B cell (primary cell): ENCODE results near the gene ADAM11. TPM values are rescaled to one million over a fixed set of nuclear protein-coding genes. Genes with fewer than 3 reads are reported as not detected.

Source experiments
- ATAC-seq: fragments of 200-7000 bp; cut with Tn5 transposase; one replicate; pipeline ENCODE4 v1.10.0; 2021; ENCODE audit warnings: low read depth, mild to moderate bottlenecking, moderate number of reproducible peaks, moderate library complexity
- CTCF ChIA-PET: fragments of 350-600 bp; sonication (Branson Sonifier 250); formaldehyde crosslinking; loops from one replicate; lab custom pipeline; 2021; ENCODE audit warnings: antibody characterized with exemption, inconsistent platforms; lab: Charles Lee
- POLR2A ChIA-PET: fragments of 350-600 bp; sonication (Branson Sonifier 250); formaldehyde crosslinking; loops from one replicate; lab custom pipeline; 2021; ENCODE audit warnings: antibody characterized with exemption; lab: Charles Lee
- DNase-seq: peaks from one replicate; pipeline ENCODE4 v3.0.0; 2013
- H2AFZ ChIP-seq: 2 replicates; pipeline ENCODE4 v1.6.1; 2012; ENCODE audit warnings: mild to moderate bottlenecking, low read depth, low read length; ENCODE audit not compliant: insufficient read depth, poor library complexity, severe bottlenecking
- H3K27ac ChIP-seq, 2 donors: 1 replicate in 1 of 2; 2 replicates in 1 of 2; pipeline ENCODE4 v1.5.1; 2012 to 2013; ENCODE audit warnings: low read length in 2 of 2, mild to moderate bottlenecking in 2 of 2, moderate library complexity in 1 of 2
- H3K27me3 ChIP-seq, 4 experiments: fragments of 200-600 bp in 1 of 4; sonication (generic) in 1 of 4; replicated peaks in 1 of 4; 1 replicate in 2 of 4; 2 replicates in 2 of 4; pipeline versions ENCODE4 v1.6.1 to v1.7.0; 2013 to 2016; ENCODE audit warnings: low read length in 3 of 4, mild to moderate bottlenecking in 2 of 4, mixed read lengths in 1 of 4, moderate library complexity in 1 of 4; ENCODE audit not compliant: insufficient read depth in 4 of 4, control insufficient read depth in 3 of 4; ENCODE audit errors: control extremely low read depth in 1 of 4
- H3K36me3 ChIP-seq, 2 experiments: replicated peaks in 1 of 2; 1 replicate in 1 of 2; 2 replicates in 1 of 2; pipeline versions ENCODE4 v1.6.1 to v1.7.1; 2013; ENCODE audit warnings: low read length in 1 of 2; ENCODE audit not compliant: insufficient read depth in 2 of 2, control insufficient read depth in 1 of 2; ENCODE audit errors: control extremely low read depth in 1 of 2, extremely low read depth in 1 of 2
- H3K4me1 ChIP-seq, 2 donors: fragments of 200-600 bp in 1 of 2; sonication (generic) in 1 of 2; 1 replicate in 1 of 2; 2 replicates in 1 of 2; pipeline versions ENCODE4 v1.5.1 to v1.6.1; 2013 to 2017; ENCODE audit warnings: low read length in 2 of 2; ENCODE audit not compliant: control insufficient read depth in 2 of 2, insufficient read depth in 2 of 2
- H3K4me2 ChIP-seq: replicated peaks from 2 replicates; pipeline ENCODE3; 2012; ENCODE audit warnings: mild to moderate bottlenecking, low read depth, low read length; ENCODE audit not compliant: poor library complexity, severe bottlenecking
- H3K4me3 ChIP-seq, 5 experiments: fragments of 200-600 bp in 1 of 5; sonication (generic) in 1 of 5; 1 replicate in 3 of 5; 2 replicates in 2 of 5; pipeline versions ENCODE4 v1.5.1 to v1.7.0; 2011 to 2016; ENCODE audit warnings: low read length in 4 of 5, mild to moderate bottlenecking in 4 of 5, low read depth in 2 of 5, control low read depth in 1 of 5, moderate library complexity in 1 of 5; ENCODE audit not compliant: insufficient read depth in 1 of 5; ENCODE audit errors: control extremely low read depth in 1 of 5, extremely low read depth in 1 of 5
- H3K79me2 ChIP-seq: fragments of 200-600 bp; sonication (generic); one replicate; pipeline ENCODE4 v1.6.0; 2016; ENCODE audit warnings: low read length; ENCODE audit not compliant: control insufficient read depth, insufficient read depth
- H3K9ac ChIP-seq: fragments of 200-600 bp; sonication (generic); 2 replicates; pipeline ENCODE4 v1.6.1; 2017; ENCODE audit warnings: mild to moderate bottlenecking, low read length, moderate library complexity
- H3K9me3 ChIP-seq, 3 donors: one replicate each; pipeline versions ENCODE4 v1.6.1 to v1.7.1; 2013; ENCODE audit warnings: low read length in 2 of 3; ENCODE audit not compliant: control insufficient read depth in 2 of 3, insufficient read depth in 1 of 3; ENCODE audit errors: control extremely low read depth in 1 of 3
- H4K20me1 ChIP-seq: 2 replicates; pipeline ENCODE4 v1.6.0; 2012; ENCODE audit warnings: mild to moderate bottlenecking, low read length; ENCODE audit not compliant: insufficient read depth, control insufficient read depth, poor library complexity, severe bottlenecking
- H3K27ac Mint-ChIP-seq: one replicate; pipeline ENCODE4 v1.8.0; 2021; ENCODE audit warnings: mixed read lengths
- H3K27me3 Mint-ChIP-seq: one replicate; pipeline ENCODE4 v1.8.0; 2021; ENCODE audit warnings: mixed read lengths
- H3K4me1 Mint-ChIP-seq: one replicate; pipeline ENCODE4 v1.8.0; 2021; ENCODE audit warnings: mixed read lengths
- H3K4me3 Mint-ChIP-seq: one replicate; pipeline ENCODE4 v1.8.0; 2021; ENCODE audit warnings: mixed read lengths
- H3K9me3 Mint-ChIP-seq: one replicate; pipeline ENCODE4 v1.8.0; 2022; ENCODE audit warnings: mixed read lengths; ENCODE audit not compliant: insufficient read depth
- EZH2 ChIP-seq: IDR thresholded peaks from 2 replicates; pipeline ENCODE4 v1.6.1; 2012; ENCODE audit warnings: borderline replicate concordance, low read depth, mild to moderate bottlenecking, moderate library complexity, low read length; ENCODE audit not compliant: insufficient read depth, poor library complexity, severe bottlenecking
- WGBS: methylation state at CpG from one replicate; pipeline ENCODE4 v1.1.5; 2013; ENCODE audit warnings: missing lambda C conversion rate; ENCODE audit not compliant: insufficient coverage; 5-methylcytosine and 5-hydroxymethylcytosine counted together
- intact Hi-C: fragments of 100-400 bp; cut with micrococcal nuclease; formaldehyde crosslinking; loops from one replicate; pipeline ENCODE4 v1.10.0; 2022
- polyA plus RNA-seq: library from polyadenylated mRNA; depleted of rRNA; stranded (reverse); fragments of >200 nt; gene quantifications from 2 replicates; pipeline ENCODE4 v1.2.3, GENCODE V29; 2012
- total RNA-seq, 2 donors: library from RNA; stranded (reverse); fragments of 120-200 nt in 1 of 2; gene quantifications; 1 replicate in 1 of 2; 2 replicates in 1 of 2; pipeline versions ENCODE4 v1.2.3 to v1.2.4, GENCODE V29; 2013 to 2022
- TF ChIP-seq, protein P1 (sequence below): fragments of 200-600 bp; IDR thresholded peaks from one replicate; pipeline ENCODE4 v1.8.0; 2022; ENCODE audit warnings: antibody characterized with exemption, mild to moderate bottlenecking

ADAM11 gene
- total and polyA plus RNA-seq, 2 donors (not counting 1 experiment from before 2014, with no cell fraction given), result 0.39 to 1.00 TPM

DNA sequence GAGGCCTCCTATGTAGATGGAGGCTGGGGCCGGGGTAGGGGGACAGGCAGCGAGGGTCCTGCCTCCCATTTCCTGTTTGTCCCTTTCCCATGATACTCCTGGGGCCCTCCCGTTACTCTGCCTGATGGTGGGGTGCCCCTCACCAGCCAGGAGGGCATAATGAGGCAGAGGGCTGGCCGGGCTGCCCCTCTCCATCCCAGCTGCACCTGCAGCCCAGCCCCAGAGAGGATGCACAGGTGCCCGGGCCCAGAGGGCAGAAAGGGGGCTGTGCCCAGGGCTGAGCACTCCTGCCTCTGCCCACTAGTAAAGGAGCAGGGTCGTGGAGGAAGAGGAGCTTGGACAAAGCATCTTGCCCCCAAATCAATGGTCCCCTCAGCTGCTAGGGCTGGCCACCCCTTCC is 10.4 kb downstream of the ADAM11 start:
- H3K27ac Mint-ChIP-seq, result no peak overlapping the region
- H4K20me1 ChIP-seq, result no peaks in the 10 kb centered on the region
- no peaks in the 10 kb centered on the region for H3K36me3 ChIP-seq
- peaks cover 0 to 6% of the 10 kb centered on the region in 2 donors for H3K4me1 ChIP-seq
- no peak overlapping the region for H3K27ac ChIP-seq
- H3K27me3 Mint-ChIP-seq, result peaks cover 7% of the 10 kb centered on the region
- peaks cover 0 to 14% (median 0%) of the 10 kb centered on the region in 4 experiments for H3K27me3 ChIP-seq
- 77% methylated on average over 5 of the region's 6 CpGs for WGBS
- intact Hi-C loops, result no loop called here
- no peak for DNase-seq
- CTCF ChIA-PET, result interaction anchor here (11.1 kb wide), 1 partner anchor 97 kb away, joined by 208 read pairs; no protein-coding TSS in a partner anchor
- no peak overlapping the region for H3K9ac ChIP-seq
- no peaks in the 10 kb centered on the region for H3K9me3 Mint-ChIP-seq
- H3K9me3 ChIP-seq, result no peaks in the 10 kb centered on the region
- H3K4me1 Mint-ChIP-seq, result peaks cover 4% of the 10 kb centered on the region
- H2AFZ ChIP-seq, result no peak overlapping the region
- no peak overlapping the region for H3K4me3 ChIP-seq
- H3K4me2 ChIP-seq, result no peak overlapping the region
- no peak for TF ChIP-seq EZH2
- TF ChIP-seq, protein P1, sequence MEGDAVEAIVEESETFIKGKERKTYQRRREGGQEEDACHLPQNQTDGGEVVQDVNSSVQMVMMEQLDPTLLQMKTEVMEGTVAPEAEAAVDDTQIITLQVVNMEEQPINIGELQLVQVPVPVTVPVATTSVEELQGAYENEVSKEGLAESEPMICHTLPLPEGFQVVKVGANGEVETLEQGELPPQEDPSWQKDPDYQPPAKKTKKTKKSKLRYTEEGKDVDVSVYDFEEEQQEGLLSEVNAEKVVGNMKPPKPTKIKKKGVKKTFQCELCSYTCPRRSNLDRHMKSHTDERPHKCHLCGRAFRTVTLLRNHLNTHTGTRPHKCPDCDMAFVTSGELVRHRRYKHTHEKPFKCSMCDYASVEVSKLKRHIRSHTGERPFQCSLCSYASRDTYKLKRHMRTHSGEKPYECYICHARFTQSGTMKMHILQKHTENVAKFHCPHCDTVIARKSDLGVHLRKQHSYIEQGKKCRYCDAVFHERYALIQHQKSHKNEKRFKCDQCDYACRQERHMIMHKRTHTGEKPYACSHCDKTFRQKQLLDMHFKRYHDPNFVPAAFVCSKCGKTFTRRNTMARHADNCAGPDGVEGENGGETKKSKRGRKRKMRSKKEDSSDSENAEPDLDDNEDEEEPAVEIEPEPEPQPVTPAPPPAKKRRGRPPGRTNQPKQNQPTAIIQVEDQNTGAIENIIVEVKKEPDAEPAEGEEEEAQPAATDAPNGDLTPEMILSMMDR, result no peak
- POLR2A ChIA-PET, result no interaction called here
- ATAC-seq, result no peak
- H3K4me3 Mint-ChIP-seq, result no peak overlapping the region
- no peaks in the 10 kb centered on the region for H3K79me2 ChIP-seq

DNA sequence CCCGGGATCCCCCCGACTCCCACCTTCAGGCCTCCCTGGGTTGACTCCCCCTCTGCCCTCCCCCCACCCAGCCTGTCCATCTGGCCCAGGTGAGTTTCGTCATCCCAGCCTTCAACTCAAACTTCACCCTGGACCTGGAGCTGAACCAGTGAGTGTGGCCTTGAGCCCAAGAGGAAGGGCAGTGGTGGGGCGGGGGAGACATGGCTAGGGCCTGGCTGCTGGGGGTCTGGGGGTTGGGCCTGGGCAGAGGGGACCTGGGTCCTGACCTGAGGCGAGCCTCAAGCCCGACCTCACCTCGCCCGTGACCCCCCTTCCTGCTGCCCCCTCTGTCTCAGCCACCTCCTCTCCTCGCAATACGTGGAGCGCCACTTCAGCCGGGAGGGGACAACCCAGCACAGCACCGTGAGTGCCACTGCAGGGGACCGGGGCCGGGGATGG is 10.9 kb downstream of the ADAM11 start:
- Mint-ChIP-seq H3K4me3 (no peak overlapping the region), H3K4me1 (peaks cover 4% of the 10 kb centered on the region), H3K27ac (no peak overlapping the region), H3K9me3 (no peaks in the 10 kb centered on the region), H3K27me3 (peaks cover 7% of the 10 kb centered on the region)
- WGBS, result 88% methylated on average over 11 of the region's 15 CpGs
- ATAC-seq, result no peak
- H3K4me3 ChIP-seq, result no peak overlapping the region
- H3K36me3 ChIP-seq, result no peaks in the 10 kb centered on the region
- TF ChIP-seq, protein P1, result no peak
- TF ChIP-seq EZH2, result no peak
- POLR2A ChIA-PET, result no interaction called here
- H3K27ac ChIP-seq, result no peak overlapping the region
- no peak overlapping the region for H2AFZ ChIP-seq
- no peaks in the 10 kb centered on the region for H3K79me2 ChIP-seq
- H3K9me3 ChIP-seq, result no peaks in the 10 kb centered on the region
- no peaks in the 10 kb centered on the region for H4K20me1 ChIP-seq
- intact Hi-C loops, result no loop called here
- H3K27me3 ChIP-seq, result peaks cover 0 to 12% (median 0%) of the 10 kb centered on the region in 4 experiments
- no peak for DNase-seq
- H3K4me2 ChIP-seq, result no peak overlapping the region
- CTCF ChIA-PET, result interaction anchor here (11.1 kb wide), 1 partner anchor 96 kb away, joined by 208 read pairs; no protein-coding TSS in a partner anchor
- H3K4me1 ChIP-seq, result peaks cover 0 to 8% of the 10 kb centered on the region in 2 donors
- no peak overlapping the region for H3K9ac ChIP-seq
